Naive thymus-derived CD4-positive, alpha-beta T cell (primary cell): ENCODE measurements around the gene RIMKLB. TPM values are rescaled to one million over a fixed set of nuclear protein-coding genes. Genes with fewer than 3 reads are reported as not detected.

ENCODE experiments used
- polyA plus RNA-seq, 2 donors: library from polyadenylated mRNA; unstranded; fragments of 300-500 nt; fragmentation: Illumina TruSeq; gene quantifications; one replicate each; pipeline ENCODE4 v1.2.3, GENCODE V29; 2021
- total RNA-seq, 6 experiments: library from RNA in 5 of 6; stranded (reverse) in 5 of 6; gene quantifications; 1 replicate in 5 of 6; 2 replicates in 1 of 6; pipeline ENCODE4 v1.2.3 and lab custom pipeline; 2021 to 2026

Gene RIMKLB
- total and polyA plus RNA-seq, 7 experiments from 2014 or later, result 1.8 to 31.3 (median 13.3) TPM

Other genes starting within 250 kb of the RIMKLB start
- under 1 TPM in 2 of 5 experiments, not detected in 3; 0.34 to 0.51 TPM for gene CLEC6A, start 242.0 kb upstream of the RIMKLB start, total RNA-seq
- gene CLEC6A, start 242.0 kb upstream of the RIMKLB start, polyA plus RNA-seq, result not detected
- 1 to 10 TPM in 1 of 5 experiments, under 1 TPM in 1, not detected in 3; 0.45 to 7.0 TPM for gene CLEC4D, start 184.5 kb upstream of the RIMKLB start, total RNA-seq
- not detected for gene CLEC4D, start 184.5 kb upstream of the RIMKLB start, polyA plus RNA-seq
- gene CLEC4E, start 157.1 kb upstream of the RIMKLB start, total RNA-seq, result 10 to 100 TPM in 1 of 5 experiments, 1 to 10 TPM in 1, not detected in 3; 5.4 to 19.2 TPM
- not detected for gene CLEC4E, start 157.1 kb upstream of the RIMKLB start, polyA plus RNA-seq
- not detected for gene AICDA, start 85.1 kb upstream of the RIMKLB start, total RNA-seq
- gene AICDA, start 85.1 kb upstream of the RIMKLB start, polyA plus RNA-seq, result not detected
- gene MFAP5, start 35.2 kb upstream of the RIMKLB start, total RNA-seq, result not detected
- not detected for gene MFAP5, start 35.2 kb upstream of the RIMKLB start, polyA plus RNA-seq
- gene A2ML1, start 124.6 kb downstream of the RIMKLB start, total RNA-seq, result not detected
- gene A2ML1, start 124.6 kb downstream of the RIMKLB start, polyA plus RNA-seq, result not detected
- 10 to 100 TPM; 15.4 to 55.0 (median 45.6) TPM for gene PHC1, start 216.5 kb downstream of the RIMKLB start, total RNA-seq
- gene PHC1, start 216.5 kb downstream of the RIMKLB start, polyA plus RNA-seq, result 10 to 100 TPM; 19.5 to 23.6 TPM